PC-9 (cell line): Measurements from ENCODE around the gene DEFB124.

Source experiments
- CTCF ChIP-seq: fragments of 200-600 bp; sonication (generic); conservative IDR thresholded peaks from 2 replicates; pipeline ENCODE4 v1.6.1; 2017; ENCODE audit warnings: mixed run types, antibody characterized with exemption, mild to moderate bottlenecking, moderate library complexity
- EZH2 ChIP-seq: fragments of 200-600 bp; sonication (generic); IDR thresholded peaks from 2 replicates; pipeline ENCODE4 v1.8.0; 2017; ENCODE audit warnings: antibody characterized with exemption, low read depth

DNA sequence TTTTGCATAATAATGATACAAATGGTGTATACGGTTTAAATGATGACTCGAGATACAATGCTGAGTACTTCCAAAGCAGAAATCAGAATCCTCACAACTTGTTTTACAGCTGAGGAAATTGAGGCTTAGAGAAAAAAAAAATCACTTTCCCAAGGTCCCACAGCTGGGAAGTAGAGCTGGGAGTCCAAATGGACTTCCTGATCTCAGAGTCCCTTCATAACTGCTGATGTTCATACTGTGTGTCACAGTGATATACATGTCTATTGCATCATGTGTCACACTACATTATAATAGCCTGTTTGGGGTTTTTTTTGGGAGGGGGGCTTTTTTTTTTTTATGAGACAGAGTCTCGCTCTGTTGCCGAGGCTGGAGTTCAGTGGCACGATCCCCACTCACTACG, 47.8 kb upstream of the DEFB124 start:
- TF ChIP-seq CTCF (no peak), EZH2 (no peak)
